ENCODE data around the gene AKAP10.

GRCh38 chr17:20012017-20012536 lies 34.4 kb upstream of the AKAP10 start:
- TF ChIP-seq CTCF (IDR thresholded peaks at IDR 0.05): no peak
- no peak for TF ChIP-seq POLR2A (IDR thresholded peaks at IDR 0.05)
